ENCODE data around the gene PALM3. TPM values are rescaled to one million over a fixed set of nuclear protein-coding genes. Genes with fewer than 3 reads are reported as not detected.

Gene PALM3
- total and polyA plus RNA-seq, 2 experiments from 2014 or later = 2.1 to 3.4 TPM

GRCh38 chr19:14078411-14078810, 16.5 kb upstream of the PALM3 start:
- no peak for DNase-seq (ENCODE audit: low spot score)
- no peak overlapping the region for H3K4me2 ChIP-seq
- H3K9me2 ChIP-seq (replicated peaks; ENCODE audit: insufficient read depth) = no peaks in the 10 kb centered on the region
- H3K36me3 ChIP-seq (replicated peaks; ENCODE audit: insufficient read depth, low read depth) = no peaks in the 10 kb centered on the region
- no peak overlapping the region for H2AFZ ChIP-seq
- H3K4me1 ChIP-seq (ENCODE audit: insufficient read depth) = peaks cover 19% of the 10 kb centered on the region
- WGBS (ENCODE audit: low lambda C conversion rate, missing lambda C conversion rate) = 87% methylated on average over 2 of the region's 2 CpGs
- no peak overlapping the region for H3K4me3 ChIP-seq
- no peaks in the 10 kb centered on the region for H3K9me3 ChIP-seq (ENCODE audit: low read depth)
- peaks cover 43% of the 10 kb centered on the region for H3K79me2 ChIP-seq
- H4K20me1 ChIP-seq (ENCODE audit: insufficient read depth, poor library complexity, severe bottlenecking) = no peaks in the 10 kb centered on the region
- H3K27ac ChIP-seq = no peak overlapping the region
- TF ChIP-seq EZH2 (IDR thresholded peaks at IDR 0.05; ENCODE audit: borderline replicate concordance) (no peak), CTCF (IDR thresholded peaks at IDR 0.05; ENCODE audit: poor library complexity) (no peak), EZH2phosphoT487 (IDR thresholded peaks at IDR 0.05; ENCODE audit: low read depth, severe bottlenecking, unreplicated experiment) (no peak)
- H3K27me3 ChIP-seq = no peaks in the 10 kb centered on the region

DNA sequence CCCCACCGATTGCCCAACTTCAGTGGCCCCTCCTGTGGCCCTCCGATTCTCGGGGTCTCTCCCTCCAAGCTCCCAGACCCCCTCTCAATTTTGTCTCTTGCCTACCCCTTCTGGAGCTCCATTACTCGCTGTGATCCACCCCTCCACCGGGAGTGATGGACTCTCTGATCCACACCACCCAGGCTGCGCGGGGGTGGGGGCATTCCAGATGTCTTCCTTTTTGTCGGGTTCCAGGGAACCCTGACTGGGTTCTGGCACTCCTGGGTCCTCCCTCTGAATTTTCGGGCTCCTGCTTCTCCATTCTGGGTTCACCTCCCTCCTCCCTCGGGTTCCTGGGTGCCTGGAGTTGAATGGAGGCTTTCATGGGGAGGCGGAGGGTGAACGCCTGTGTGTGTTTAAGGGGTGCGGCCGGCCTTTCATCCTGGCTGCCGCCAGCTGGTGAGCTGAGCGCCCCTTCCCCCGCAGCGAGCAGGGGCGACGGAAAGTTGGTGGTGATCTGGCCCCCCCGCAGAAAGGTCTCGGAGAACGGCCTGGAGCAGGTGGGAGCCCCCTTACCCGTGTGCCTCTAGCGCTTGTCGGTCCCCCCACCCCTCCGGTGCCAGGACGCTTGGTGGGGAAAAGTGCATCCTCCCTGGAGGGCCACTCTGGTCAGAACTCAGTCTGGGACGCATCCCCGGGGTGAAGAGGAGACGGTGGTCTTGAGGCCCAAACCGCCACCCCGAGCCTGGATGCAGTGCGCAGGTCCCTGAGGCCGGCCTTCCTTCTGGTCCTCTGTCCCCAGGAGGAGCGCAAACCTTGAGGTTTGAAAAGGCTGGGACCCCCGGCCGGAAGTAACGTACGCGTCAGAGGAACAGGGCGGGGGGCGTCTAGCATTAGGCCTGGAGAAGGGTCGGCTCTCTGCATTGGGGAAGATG, 12.3 kb upstream of the PALM3 start:
- peak overlapping the region; percentile 96 for H3K4me3 ChIP-seq
- no peaks in the 10 kb centered on the region for H3K9me3 ChIP-seq (ENCODE audit: low read depth)
- no peaks in the 10 kb centered on the region for H4K20me1 ChIP-seq (ENCODE audit: insufficient read depth, poor library complexity, severe bottlenecking)
- H3K4me2 ChIP-seq = peak overlapping the region; percentile 99
- TF ChIP-seq EZH2 (IDR thresholded peaks at IDR 0.05; ENCODE audit: borderline replicate concordance) (no peak), CTCF (IDR thresholded peaks at IDR 0.05; ENCODE audit: poor library complexity) (no peak), EZH2phosphoT487 (IDR thresholded peaks at IDR 0.05; ENCODE audit: low read depth, severe bottlenecking, unreplicated experiment) (no peak)
- H3K79me2 ChIP-seq = peaks cover 23% of the 10 kb centered on the region
- H3K27me3 ChIP-seq = no peaks in the 10 kb centered on the region
- 16% methylated on average over 30 of the region's 44 CpGs for WGBS (ENCODE audit: low lambda C conversion rate, missing lambda C conversion rate)
- H3K9me2 ChIP-seq (replicated peaks; ENCODE audit: insufficient read depth) = no peaks in the 10 kb centered on the region
- H3K27ac ChIP-seq = peak overlapping the region; percentile 85
- peak overlapping the region; percentile 76 for H2AFZ ChIP-seq
- H3K4me1 ChIP-seq (ENCODE audit: insufficient read depth) = peaks cover 14% of the 10 kb centered on the region
- H3K36me3 ChIP-seq (replicated peaks; ENCODE audit: insufficient read depth, low read depth) = no peaks in the 10 kb centered on the region
- DNase-seq (ENCODE audit: low spot score) = peak; percentile 62

DNA sequence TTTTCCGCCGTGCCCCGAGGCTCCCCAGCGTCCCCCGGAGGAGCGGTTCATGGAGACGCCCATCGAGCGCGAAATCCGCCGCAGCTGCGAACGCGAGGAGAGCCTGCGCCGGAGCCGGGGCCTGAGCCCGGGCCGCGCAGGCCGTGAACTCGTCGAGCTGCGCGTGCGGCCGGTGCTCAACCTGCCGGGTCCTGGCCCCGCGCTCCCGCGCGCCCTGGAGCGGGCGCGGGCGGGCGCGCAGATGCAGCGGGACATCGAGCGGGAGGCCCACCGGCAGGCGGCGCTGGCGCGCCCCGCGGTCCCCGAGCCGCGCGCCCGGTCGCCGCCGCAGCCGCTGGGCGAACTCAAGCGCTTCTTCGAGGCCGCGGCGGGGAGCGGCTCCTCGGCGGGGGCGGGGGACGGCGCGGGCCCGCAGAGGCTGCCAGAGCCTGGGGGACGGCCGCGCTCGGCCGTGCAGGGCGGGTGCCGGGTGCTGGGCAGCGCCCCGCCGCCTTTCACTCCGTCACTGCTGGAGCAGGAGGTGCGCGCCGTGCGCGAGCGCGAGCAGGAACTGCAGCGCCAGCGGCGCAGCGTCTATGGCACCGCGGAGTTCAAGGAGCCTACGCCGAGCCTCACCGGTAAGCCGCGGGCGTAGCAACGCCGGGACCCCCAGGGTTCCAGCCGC, 11.5 kb upstream of the PALM3 start:
- WGBS (ENCODE audit: low lambda C conversion rate, missing lambda C conversion rate) = 2% methylated on average over 50 of the region's 106 CpGs
- H3K27ac ChIP-seq = peak overlapping the region; percentile 85

More for the DNA sequence above, 11.5 kb upstream of the PALM3 start:
- Histone ChIP-seq H2AFZ (peak overlapping the region; percentile 76), H3K9me2 (replicated peaks; ENCODE audit: insufficient read depth) (no peaks in the 10 kb centered on the region), H3K79me2 (peaks cover 22% of the 10 kb centered on the region), H3K4me1 (ENCODE audit: insufficient read depth) (peaks cover 14% of the 10 kb centered on the region), H3K9me3 (ENCODE audit: low read depth) (no peaks in the 10 kb centered on the region), H4K20me1 (ENCODE audit: insufficient read depth, poor library complexity, severe bottlenecking) (no peaks in the 10 kb centered on the region), H3K36me3 (replicated peaks; ENCODE audit: insufficient read depth, low read depth) (no peaks in the 10 kb centered on the region), H3K4me3 (peak overlapping the region; percentile 96), H3K27me3 (no peaks in the 10 kb centered on the region), H3K4me2 (peak overlapping the region; percentile 99)
- TF ChIP-seq EZH2phosphoT487 (IDR thresholded peaks at IDR 0.05; ENCODE audit: low read depth, severe bottlenecking, unreplicated experiment) = no peak
- TF ChIP-seq EZH2 (IDR thresholded peaks at IDR 0.05; ENCODE audit: borderline replicate concordance) = no peak
- TF ChIP-seq CTCF (IDR thresholded peaks at IDR 0.05; ENCODE audit: poor library complexity) = no peak
- DNase-seq (ENCODE audit: low spot score) = peak; percentile 91

All from hepatocyte (in vitro differentiated cells).